ENCODE data around the gene TKT.

- TF ChIP-seq CTCF (IDR thresholded peaks at IDR 0.05), result no peak
- TF ChIP-seq POLR2A (IDR thresholded peaks at IDR 0.05), result no peak
These were observed 23.0 kb downstream of the TKT start for GRCh38 chr3:53232641-53233377.

Data from transverse colon (tissue), 3 donors.